Activated CD4-positive, alpha-beta T cell treated with anti-CD3 and anti-CD28 coated beads, Interleukin-2, amount 10 ng/mL, durations not matched to agents 24 days and 14 days (primary cell): Measurements from ENCODE around the gene KCTD19. TPM values are rescaled to one million over a fixed set of nuclear protein-coding genes. Genes with fewer than 3 reads are reported as not detected.
"Not testable (repeated sequence)": the region's sequence is repeated elsewhere in the genome, so short reads cannot be mapped to it uniquely, and the experiment has no call there.

Source experiments
- DNase-seq: peaks from one replicate; pipeline ENCODE4 v3.0.0; 2022
- H3K27ac Mint-ChIP-seq: one replicate; pipeline ENCODE4 v1.8.0; 2022; ENCODE audit warnings: mild to moderate bottlenecking, mixed read lengths
- H3K27me3 Mint-ChIP-seq: one replicate; pipeline ENCODE4 v1.8.0; 2022; ENCODE audit warnings: mixed read lengths
- H3K36me3 Mint-ChIP-seq: one replicate; pipeline ENCODE4 v1.8.0; 2022; ENCODE audit warnings: low read depth, mild to moderate bottlenecking, mixed read lengths
- H3K4me1 Mint-ChIP-seq: one replicate; pipeline ENCODE4 v1.8.0; 2021; ENCODE audit warnings: mixed read lengths
- H3K4me3 Mint-ChIP-seq: one replicate; pipeline ENCODE4 v1.8.0; 2022; ENCODE audit warnings: mild to moderate bottlenecking, moderate library complexity, mixed read lengths
- H3K9me3 Mint-ChIP-seq: one replicate; pipeline ENCODE4 v1.8.0; 2021; ENCODE audit warnings: mixed read lengths
- intact Hi-C: fragments of 100-400 bp; cut with micrococcal nuclease; formaldehyde crosslinking; loops from one replicate; pipeline ENCODE4 v1.15.1; 2023
- total RNA-seq: library from RNA; stranded (reverse); gene quantifications from 2 replicates; pipeline ENCODE4 v1.2.3, GENCODE V29; 2022

KCTD19 gene
- 1.0 and 1.3 TPM in 2 replicates for total RNA-seq

- Mint-ChIP-seq H3K27me3 (peaks cover 43% of the 10 kb centered on the region), H3K9me3 (no peaks in the 10 kb centered on the region), H3K36me3 (no peaks in the 10 kb centered on the region), H3K4me1 (peaks cover 8% of the 10 kb centered on the region), H3K27ac (peak within 1 kb of the TSS; percentile 73), H3K4me3 (peak within 1 kb of the TSS; percentile 82)
- intact Hi-C loops: loop anchor here (1.0 kb wide), 1 partner anchor 14 kb away; no protein-coding TSS in a partner anchor
- peak; percentile 85 for DNase-seq
Measured at GRCh38 chr16:67326472-67327309, at the start of gene KCTD19, which contains the start of gene LRRC36. TSS of gene KCTD19 (minus strand) at chr16:67326741. CDS start at chr16:67326707, 34 bp downstream. TSS of gene LRRC36 (plus strand) at chr16:67326815. CDS start at chr16:67326863, 48 bp downstream.

GRCh38 chr16:67376012-67376411, 49.5 kb upstream of the KCTD19 start:
- DNase-seq, H3K27me3 Mint-ChIP-seq, H3K36me3 Mint-ChIP-seq, intact Hi-C loops, H3K4me1 Mint-ChIP-seq, H3K4me3 Mint-ChIP-seq, H3K27ac Mint-ChIP-seq, H3K9me3 Mint-ChIP-seq: not testable (repeated sequence)

DNA sequence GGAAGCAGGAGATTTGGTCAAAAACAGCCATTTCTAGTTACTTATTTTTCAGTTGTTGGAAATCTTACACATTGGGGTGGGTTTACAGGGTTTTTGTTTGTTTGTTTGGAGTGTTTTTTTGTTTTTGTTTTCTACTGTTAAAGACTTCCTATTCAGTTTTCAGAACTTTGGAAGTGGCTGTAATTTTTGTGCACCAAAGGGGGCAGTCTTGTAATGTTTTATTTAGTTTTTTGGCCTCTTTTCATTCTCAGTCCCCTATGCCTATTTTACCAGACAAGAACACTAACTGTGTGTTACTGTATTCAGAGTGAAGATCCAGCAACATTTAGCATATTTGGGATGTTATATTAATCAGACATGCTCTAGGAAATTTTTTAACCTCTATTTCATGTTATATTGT, 46.1 kb upstream of the KCTD19 start:
- H3K36me3 Mint-ChIP-seq: no peaks in the 10 kb centered on the region
- no peak overlapping the region for H3K27ac Mint-ChIP-seq
- H3K9me3 Mint-ChIP-seq: no peaks in the 10 kb centered on the region
- H3K4me3 Mint-ChIP-seq: no peak overlapping the region
- DNase-seq: no peak
- intact Hi-C loops: no loop called here
- H3K4me1 Mint-ChIP-seq: no peaks in the 10 kb centered on the region
- peaks cover 4% of the 10 kb centered on the region for H3K27me3 Mint-ChIP-seq

DNA sequence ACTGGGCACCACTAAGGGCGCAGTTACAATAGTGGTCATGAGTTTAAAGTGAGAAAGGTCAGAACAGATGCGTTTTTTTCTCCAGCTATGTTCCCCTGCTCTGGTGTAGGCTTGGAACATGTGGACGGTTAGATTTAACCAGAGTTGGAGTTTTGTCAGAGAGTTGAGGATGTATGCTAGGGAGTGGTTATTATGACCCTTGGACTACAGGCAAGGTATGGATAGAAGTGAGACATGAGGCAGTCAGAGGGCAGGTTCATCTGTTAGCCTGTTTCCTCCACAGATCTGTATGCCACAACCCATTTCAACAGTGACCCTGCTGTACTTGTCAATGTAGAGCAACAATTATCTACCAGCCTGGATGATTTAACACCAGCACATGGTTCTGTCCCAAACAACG, 44.1 kb upstream of the KCTD19 start:
- no peak for DNase-seq
- intact Hi-C loops: no loop called here
- Mint-ChIP-seq H3K27me3 (peaks cover 2% of the 10 kb centered on the region), H3K4me1 (no peaks in the 10 kb centered on the region), H3K4me3 (no peak overlapping the region), H3K36me3 (no peaks in the 10 kb centered on the region), H3K9me3 (no peaks in the 10 kb centered on the region), H3K27ac (no peak overlapping the region)

DNA sequence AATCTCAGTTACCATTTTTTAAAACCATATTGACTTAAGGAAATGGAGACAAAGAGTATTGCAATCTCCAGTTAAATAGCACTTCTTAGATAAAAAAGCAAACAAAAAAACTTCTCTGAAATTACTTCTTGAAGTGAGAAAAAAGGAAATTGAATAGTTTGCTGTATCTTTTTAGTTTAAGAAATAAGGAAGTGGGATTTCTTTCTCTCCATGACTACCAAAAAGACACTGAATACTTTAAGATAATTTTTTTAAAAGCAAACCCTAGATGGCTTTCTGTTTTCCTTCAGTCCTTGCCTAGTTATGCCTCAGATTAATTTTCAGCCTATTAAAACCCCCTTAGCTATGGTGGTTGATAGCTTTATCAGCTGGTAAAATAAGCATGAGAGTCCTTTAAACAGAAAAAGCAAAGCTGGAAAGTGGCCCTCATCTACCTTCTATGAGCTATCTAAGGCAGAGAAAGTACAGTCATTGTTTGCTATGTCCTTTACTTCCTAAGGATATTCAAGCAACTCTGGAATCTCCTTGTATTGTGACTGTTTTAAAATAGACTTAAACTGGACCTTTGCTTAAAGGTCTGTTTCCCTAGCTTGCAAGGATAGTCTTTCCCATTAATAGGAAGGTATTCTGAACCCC, 38.2 kb upstream of the KCTD19 start:
- H3K4me1 Mint-ChIP-seq: peaks cover 5% of the 10 kb centered on the region
- H3K4me3 Mint-ChIP-seq: no peak overlapping the region
- no peak overlapping the region for H3K27ac Mint-ChIP-seq
- intact Hi-C loops: no loop called here
- DNase-seq: no peak
- no peaks in the 10 kb centered on the region for H3K36me3 Mint-ChIP-seq
- H3K27me3 Mint-ChIP-seq: peaks cover 14% of the 10 kb centered on the region
- H3K9me3 Mint-ChIP-seq: no peaks in the 10 kb centered on the region

DNA sequence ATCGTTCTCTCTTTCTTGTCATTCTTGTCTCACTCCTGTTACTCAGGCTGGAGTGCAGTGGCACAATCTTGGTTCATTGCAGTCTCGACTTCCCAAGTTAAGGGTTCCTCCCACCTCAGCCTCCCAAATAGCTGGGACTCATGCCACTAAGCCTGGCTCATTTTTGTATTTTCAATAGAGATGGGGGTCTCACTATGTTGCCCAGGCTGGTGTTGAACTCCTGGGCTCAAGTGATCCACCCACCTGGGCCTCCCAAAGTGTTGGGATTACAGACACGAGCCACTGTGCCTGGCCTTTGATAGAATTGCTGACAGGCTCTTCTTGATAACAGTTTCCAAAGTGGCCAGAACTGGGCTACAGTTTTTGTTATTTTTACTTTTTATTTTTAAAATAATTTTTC, 34.5 kb upstream of the KCTD19 start:
- Mint-ChIP-seq H3K27me3 (peaks cover 25% of the 10 kb centered on the region), H3K4me1 (peaks cover 8% of the 10 kb centered on the region), H3K9me3 (no peaks in the 10 kb centered on the region), H3K4me3 (no peak overlapping the region), H3K36me3 (no peaks in the 10 kb centered on the region), H3K27ac (no peak overlapping the region)
- intact Hi-C loops: no loop called here
- no peak for DNase-seq

- intact Hi-C loops, H3K27ac Mint-ChIP-seq, H3K4me1 Mint-ChIP-seq, H3K4me3 Mint-ChIP-seq, DNase-seq, H3K36me3 Mint-ChIP-seq, H3K9me3 Mint-ChIP-seq: not testable (repeated sequence)
- H3K27me3 Mint-ChIP-seq: peaks cover 24% of the 10 kb centered on the region
Measured at GRCh38 chr16:67359540-67360269, 33.2 kb upstream of the KCTD19 start.

GRCh38 chr16:67357561-67357960, 31.0 kb upstream of the KCTD19 start:
- no peak overlapping the region for H3K4me3 Mint-ChIP-seq
- peaks cover 3% of the 10 kb centered on the region for H3K4me1 Mint-ChIP-seq
- H3K27ac Mint-ChIP-seq: no peak overlapping the region
- no peaks in the 10 kb centered on the region for H3K9me3 Mint-ChIP-seq
- H3K27me3 Mint-ChIP-seq: peaks cover 16% of the 10 kb centered on the region
- H3K36me3 Mint-ChIP-seq: no peaks in the 10 kb centered on the region
- intact Hi-C loops: no loop called here
- DNase-seq: no peak

DNA sequence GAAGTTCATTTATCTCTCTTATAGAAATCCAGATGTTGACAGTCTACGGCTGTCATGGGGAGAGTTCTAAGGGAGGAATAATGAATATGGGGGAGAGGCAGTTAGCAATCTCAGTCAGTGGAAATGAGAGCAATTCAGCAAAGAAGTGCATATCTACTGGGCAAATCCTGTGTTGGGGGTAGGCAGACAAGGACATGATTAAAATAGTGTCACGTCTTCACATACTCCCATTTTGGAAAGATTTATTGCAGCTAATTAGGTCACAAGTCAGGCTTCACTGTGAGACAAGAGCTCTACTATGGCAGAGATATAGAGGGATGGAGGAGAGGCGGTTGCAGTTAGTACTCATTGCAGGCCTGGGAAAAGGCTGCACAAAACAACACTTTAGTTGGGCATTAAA, 29.9 kb upstream of the KCTD19 start:
- intact Hi-C loops: no loop called here
- H3K27ac Mint-ChIP-seq: no peak overlapping the region

DNA sequence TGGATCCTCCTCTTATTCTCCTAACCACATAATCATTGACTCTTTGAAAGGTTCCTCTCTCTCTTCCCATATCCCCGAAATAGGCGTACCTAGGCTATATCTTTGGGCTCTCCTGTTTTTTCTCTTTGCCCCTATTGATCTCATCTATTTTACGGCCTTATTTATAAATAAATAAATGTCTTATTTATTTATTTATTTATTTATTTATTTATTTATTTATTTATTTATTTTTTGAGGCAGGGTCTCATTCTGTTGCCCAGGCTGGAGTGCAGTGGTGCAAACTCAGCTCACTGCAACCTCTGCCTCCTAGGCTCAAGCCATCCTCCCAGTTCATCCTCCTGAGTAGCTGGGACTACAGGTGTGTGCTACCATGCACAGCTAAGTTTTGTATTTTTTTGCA, 25.9 kb upstream of the KCTD19 start:
- not testable (repeated sequence) for H3K4me1 Mint-ChIP-seq
- H3K27me3 Mint-ChIP-seq: peaks cover 15% of the 10 kb centered on the region

More for the DNA sequence above, 29.9 kb upstream of the KCTD19 start:
- no peak overlapping the region for H3K4me3 Mint-ChIP-seq
- H3K9me3 Mint-ChIP-seq: no peaks in the 10 kb centered on the region
- H3K4me1 Mint-ChIP-seq: peaks cover 3% of the 10 kb centered on the region
- no peaks in the 10 kb centered on the region for H3K36me3 Mint-ChIP-seq
- DNase-seq: no peak
- peaks cover 19% of the 10 kb centered on the region for H3K27me3 Mint-ChIP-seq

GRCh38 chr16:67350324-67350723, 23.8 kb upstream of the KCTD19 start:
- H3K9me3 Mint-ChIP-seq: no peaks in the 10 kb centered on the region
- no peak overlapping the region for H3K27ac Mint-ChIP-seq
- intact Hi-C loops: no loop called here
- H3K4me3 Mint-ChIP-seq: no peak overlapping the region
- DNase-seq: no peak
- H3K36me3 Mint-ChIP-seq: no peaks in the 10 kb centered on the region
- H3K4me1 Mint-ChIP-seq: no peaks in the 10 kb centered on the region
- peaks cover 19% of the 10 kb centered on the region for H3K27me3 Mint-ChIP-seq

More for the DNA sequence above, 25.9 kb upstream of the KCTD19 start:
- DNase-seq, H3K9me3 Mint-ChIP-seq, H3K27ac Mint-ChIP-seq, intact Hi-C loops, H3K4me3 Mint-ChIP-seq, H3K36me3 Mint-ChIP-seq: not testable (repeated sequence)

- DNase-seq: no peak
- intact Hi-C loops: loop anchor here (5.0 to 10.0 kb wide), 2 partner anchors 46 to 72 kb away; partner anchors contain the start of genes PLEKHG4 and TPPP3
- Mint-ChIP-seq H3K4me1 (no peaks in the 10 kb centered on the region), H3K36me3 (no peaks in the 10 kb centered on the region), H3K4me3 (no peak overlapping the region), H3K9me3 (no peaks in the 10 kb centered on the region), H3K27me3 (peaks cover 18% of the 10 kb centered on the region), H3K27ac (no peak overlapping the region)
Measured at GRCh38 chr16:67349172-67349571, 22.6 kb upstream of the KCTD19 start.

DNA sequence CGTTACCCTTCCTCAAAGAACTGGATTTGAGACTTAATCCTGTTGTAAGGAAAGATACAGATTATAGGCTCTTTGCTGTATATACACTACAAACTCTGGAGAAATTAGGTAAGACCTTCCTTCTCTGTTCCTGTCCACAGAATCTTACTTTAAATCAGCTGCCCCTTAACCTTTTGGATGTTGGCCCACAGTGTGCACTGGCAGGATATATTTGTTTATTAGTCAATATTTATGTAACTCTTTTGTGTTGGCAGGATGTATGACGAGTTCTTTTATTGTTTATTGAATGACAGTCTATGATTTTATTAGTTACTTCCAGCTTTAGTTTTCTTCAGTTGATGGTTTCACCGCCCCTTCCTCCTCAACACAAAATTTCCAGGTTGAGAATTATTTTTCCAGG, 19.8 kb upstream of the KCTD19 start:
- intact Hi-C loops: loop anchor here (5.0 to 10.0 kb wide), 2 partner anchors 48 to 69 kb away; partner anchors contain the start of genes PLEKHG4 and TPPP3
- Mint-ChIP-seq H3K27me3 (peaks cover 19% of the 10 kb centered on the region), H3K9me3 (no peaks in the 10 kb centered on the region), H3K27ac (no peak overlapping the region), H3K36me3 (no peaks in the 10 kb centered on the region), H3K4me1 (no peaks in the 10 kb centered on the region), H3K4me3 (no peak overlapping the region)
- DNase-seq: no peak
